HG03565 (cell line): ENCODE measurements around the gene LGALS7B.
"Not testable (repeated sequence)": the region's sequence is repeated elsewhere in the genome, so short reads cannot be mapped to it uniquely, and the experiment has no call there.

Experiments used
- ATAC-seq: cut with Tn5 transposase; IDR thresholded peaks from one replicate; pipeline ENCODE4 v1.9.1; 2021; ENCODE audit warnings: mild to moderate bottlenecking, moderate library complexity; ENCODE audit not compliant: unreplicated experiment

LGALS7B gene

GRCh38 chr19:38793671-38794070, 4.7 kb downstream of the LGALS7B start:
- ATAC-seq: no peak

GRCh38 chr19:38795549-38795948, 6.5 kb downstream of the LGALS7B start:
- ATAC-seq: no peak

GRCh38 chr19:38796154-38796553, 7.2 kb downstream of the LGALS7B start:
- ATAC-seq: no peak

- not testable (repeated sequence) for ATAC-seq
These were observed 8.8 kb downstream of the LGALS7B start for GRCh38 chr19:38797781-38798180.

- ATAC-seq: no peak
These were observed 10.1 kb downstream of the LGALS7B start for GRCh38 chr19:38799104-38799503.

GRCh38 chr19:38800577-38801347, 11.8 kb downstream of the LGALS7B start:
- no peak for ATAC-seq

GRCh38 chr19:38801359-38802095, 12.5 kb downstream of the LGALS7B start:
- no peak for ATAC-seq

GRCh38 chr19:38803543-38803942, 14.5 kb downstream of the LGALS7B start:
- no peak for ATAC-seq

- ATAC-seq: no peak
These were observed 16.2 kb downstream of the LGALS7B start for GRCh38 chr19:38805180-38805579.

GRCh38 chr19:38806371-38806770, 17.4 kb downstream of the LGALS7B start:
- no peak for ATAC-seq

GRCh38 chr19:38807374-38808098, 18.5 kb downstream of the LGALS7B start:
- not testable (repeated sequence) for ATAC-seq

- no peak for ATAC-seq
These were observed 19.7 kb downstream of the LGALS7B start for GRCh38 chr19:38808741-38809140.

- ATAC-seq: no peak
These were observed 20.7 kb downstream of the LGALS7B start for GRCh38 chr19:38809592-38810252.

GRCh38 chr19:38812009-38812840, 23.2 kb downstream of the LGALS7B start:
- no peak for ATAC-seq

GRCh38 chr19:38812841-38813320, 23.9 kb downstream of the LGALS7B start, which contains the start of gene LGALS4:
TSS of gene LGALS4 (minus strand) at chr19:38812945. CDS start at chr19:38812886, 59 bp downstream.
- ATAC-seq: no peak

GRCh38 chr19:38813323-38813722, 24.3 kb downstream of the LGALS7B start:
- no peak for ATAC-seq

- not testable (repeated sequence) for ATAC-seq
These were observed 24.9 kb downstream of the LGALS7B start for GRCh38 chr19:38813932-38814331.

GRCh38 chr19:38815059-38816001, 26.3 kb downstream of the LGALS7B start:
- ATAC-seq: no peak
